GM18858 (cell line): ENCODE data around the gene NPPC.
"Not testable (repeated sequence)": the region's sequence is repeated elsewhere in the genome, so short reads cannot be mapped to it uniquely, and the experiment has no call there.

Source experiments
- ATAC-seq: cut with Tn5 transposase; IDR thresholded peaks from one replicate; pipeline ENCODE4 v1.9.1; 2021; ENCODE audit not compliant: unreplicated experiment

Gene NPPC

GRCh38 chr2:231890896-231891513 is 35.2 kb downstream of the NPPC start:
- no peak for ATAC-seq

GRCh38 chr2:231887756-231888155 is 38.4 kb downstream of the NPPC start:
- no peak for ATAC-seq

- ATAC-seq = no peak
Observed at GRCh38 chr2:231886071-231886681, 40.0 kb downstream of the NPPC start.

GRCh38 chr2:231884438-231885140 is 41.6 kb downstream of the NPPC start:
- no peak for ATAC-seq

- no peak for ATAC-seq
Observed at GRCh38 chr2:231883468-231883881, 42.7 kb downstream of the NPPC start.

GRCh38 chr2:231882646-231883045 is 43.5 kb downstream of the NPPC start:
- no peak for ATAC-seq

GRCh38 chr2:231880371-231880770 is 45.8 kb downstream of the NPPC start:
- not testable (repeated sequence) for ATAC-seq

GRCh38 chr2:231879216-231879615 is 47.0 kb downstream of the NPPC start:
- ATAC-seq = no peak

- no peak for ATAC-seq
Observed at GRCh38 chr2:231877533-231878456, 48.4 kb downstream of the NPPC start.

GRCh38 chr2:231874944-231875343 is 51.3 kb downstream of the NPPC start:
- no peak for ATAC-seq
